Activated CD8-positive, alpha-beta memory T cell treated with anti-CD3 and anti-CD28 coated beads, Interleukin-2, amount 10 ng/mL, durations not matched to agents 7 days and 5 days (primary cell): ENCODE data around the gene LPCAT2. TPM values are rescaled to one million over a fixed set of nuclear protein-coding genes. Genes with fewer than 3 reads are reported as not detected.

Experiments
- ATAC-seq: fragments of 150-1000 bp; cut with Tn5 transposase; one replicate; pipeline ENCODE4 v1.10.0; 2021; ENCODE audit warnings: moderate library complexity
- CTCF ChIA-PET: fragments of 350-600 bp; sonication (Branson Sonifier 250); formaldehyde crosslinking; loops from one replicate; lab custom pipeline; 2021; ENCODE audit warnings: antibody characterized with exemption; lab: Charles Lee
- DNase-seq: peaks from one replicate; pipeline ENCODE4 v3.0.0-alpha.2; 2020
- H3K27ac Mint-ChIP-seq: one replicate; pipeline ENCODE4 v1.8.0; 2021; ENCODE audit warnings: mild to moderate bottlenecking, mixed read lengths
- H3K27me3 Mint-ChIP-seq: one replicate; pipeline ENCODE4 v1.8.0; 2021; ENCODE audit warnings: mixed read lengths
- H3K36me3 Mint-ChIP-seq: one replicate; pipeline ENCODE4 v1.8.0; 2021; ENCODE audit warnings: mild to moderate bottlenecking, mixed read lengths
- H3K4me1 Mint-ChIP-seq: one replicate; pipeline ENCODE4 v1.8.0; 2021; ENCODE audit warnings: mixed read lengths
- H3K4me3 Mint-ChIP-seq: one replicate; pipeline ENCODE4 v1.8.0; 2021; ENCODE audit warnings: mild to moderate bottlenecking, moderate library complexity, mixed read lengths
- H3K9me3 Mint-ChIP-seq: one replicate; pipeline ENCODE4 v1.8.0; 2022; ENCODE audit warnings: low read depth, mixed read lengths
- total RNA-seq, 2 experiments: library from RNA; stranded (reverse); gene quantifications; one replicate each; pipeline ENCODE4 v1.2.3, GENCODE V29; 2021

LPCAT2 gene
- total RNA-seq, 2 experiments from 2014 or later: 0.18 to 0.59 TPM

DNA sequence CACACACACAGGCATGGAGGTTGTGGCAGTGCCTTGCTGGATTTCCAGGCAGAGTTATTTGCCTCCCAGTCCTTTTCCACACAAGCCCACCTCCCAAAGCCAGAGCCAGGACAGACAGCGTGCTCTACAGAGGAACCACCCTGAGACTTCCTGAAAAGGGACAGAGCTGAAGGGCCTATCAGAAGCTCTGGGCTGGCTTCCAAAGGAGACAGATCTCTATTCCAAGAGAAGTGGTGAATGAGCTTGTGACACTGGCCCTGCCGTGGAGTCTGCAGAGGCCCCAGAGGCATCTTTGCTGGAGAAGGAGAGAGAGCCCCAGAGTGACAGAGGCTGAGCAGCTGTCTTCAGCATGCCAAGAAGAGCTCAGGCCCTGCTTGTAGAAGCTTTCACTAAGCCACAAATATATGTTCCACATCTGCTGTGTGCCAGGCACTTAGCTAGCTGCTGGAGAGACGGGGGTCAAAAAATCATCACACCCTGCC lies 8.3 kb upstream of the LPCAT2 start:
- DNase-seq (no peak), ATAC-seq (no peak)
- no peaks in the 10 kb centered on the region for H3K9me3 Mint-ChIP-seq
- H3K4me3 Mint-ChIP-seq: no peak overlapping the region
- peaks cover 14% of the 10 kb centered on the region for H3K4me1 Mint-ChIP-seq
- H3K27ac Mint-ChIP-seq: no peak overlapping the region
- H3K36me3 Mint-ChIP-seq: no peaks in the 10 kb centered on the region
- CTCF ChIA-PET: interaction anchor here (3.9 kb wide), 1 partner anchor 36 kb away, joined by 12 read pairs; no protein-coding TSS in a partner anchor
- peaks cover 10% of the 10 kb centered on the region for H3K27me3 Mint-ChIP-seq

DNA sequence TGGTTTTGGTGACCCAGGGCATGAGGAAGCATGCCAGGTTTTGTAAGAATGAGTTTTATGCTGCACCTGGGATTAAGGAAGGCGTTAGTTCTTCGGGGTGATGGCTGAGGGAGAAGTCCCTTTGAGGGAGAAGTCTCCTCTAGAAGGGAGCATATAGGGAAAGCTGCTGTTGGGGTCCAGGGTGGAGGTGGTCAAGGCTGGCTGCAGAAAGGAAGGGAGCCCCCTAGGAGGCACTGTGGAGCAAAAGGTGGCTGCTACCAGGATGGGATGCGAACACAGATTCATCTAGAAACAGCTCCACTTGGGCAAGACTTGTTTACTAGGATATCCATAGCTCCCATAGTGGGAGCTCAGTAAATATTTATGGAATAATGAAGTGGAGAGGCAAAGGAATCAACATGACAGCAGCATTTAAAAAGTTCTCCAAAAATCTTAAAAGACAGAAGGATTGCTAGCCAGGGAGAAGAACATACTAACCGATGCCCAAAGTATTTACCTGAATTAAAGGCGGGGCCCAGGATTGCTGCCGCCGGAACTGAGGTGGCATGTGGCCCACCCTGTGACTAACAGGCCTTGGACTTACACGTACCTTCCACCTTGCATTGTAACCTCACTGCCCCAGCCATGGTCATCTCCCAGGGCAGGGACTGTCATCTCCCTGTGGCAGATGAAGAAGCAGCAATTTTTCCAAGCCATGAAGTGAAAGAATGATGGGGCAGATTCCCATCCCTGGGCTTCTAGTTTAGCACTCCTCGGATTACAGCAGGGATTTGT lies 7.1 kb upstream of the LPCAT2 start:
- Mint-ChIP-seq H3K9me3 (no peaks in the 10 kb centered on the region), H3K4me1 (peaks cover 13% of the 10 kb centered on the region), H3K4me3 (no peak overlapping the region), H3K27ac (no peak overlapping the region), H3K27me3 (peaks cover 10% of the 10 kb centered on the region), H3K36me3 (no peaks in the 10 kb centered on the region)
- no peak for DNase-seq
- no peak for ATAC-seq
- CTCF ChIA-PET: interaction anchor here (3.9 kb wide), 1 partner anchor 37 kb away, joined by 12 read pairs; no protein-coding TSS in a partner anchor

DNA sequence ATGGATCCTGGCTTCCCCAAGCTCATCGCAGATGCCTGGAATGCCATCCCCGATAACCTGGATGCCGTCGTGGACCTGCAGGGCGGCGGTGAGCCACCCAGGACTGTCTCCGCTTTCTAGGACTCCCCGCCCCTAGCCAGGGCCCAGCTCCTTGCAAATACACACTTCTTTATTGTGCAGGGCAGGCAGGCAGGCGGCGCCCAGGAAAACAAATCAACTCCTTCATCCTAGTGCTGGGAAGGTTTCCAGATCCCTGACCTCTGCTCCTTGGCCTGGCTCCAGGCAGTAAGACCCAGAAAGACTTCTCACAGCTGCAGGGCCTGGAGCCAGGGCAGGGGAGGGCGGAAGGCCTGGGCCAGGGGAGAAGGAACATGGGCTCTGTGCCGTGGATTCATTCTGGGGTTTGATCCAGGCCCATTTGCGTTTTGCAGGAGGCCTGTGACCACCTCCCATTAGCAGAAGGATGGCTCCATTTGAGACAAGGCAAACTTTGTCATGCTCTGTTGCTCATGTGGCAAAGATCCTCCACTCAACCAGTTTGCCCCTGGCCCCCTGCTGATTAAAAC lies 6.0 kb upstream of the LPCAT2 start:
- Mint-ChIP-seq H3K36me3 (no peaks in the 10 kb centered on the region), H3K27me3 (peaks cover 13% of the 10 kb centered on the region), H3K27ac (no peak overlapping the region), H3K4me1 (peaks cover 9% of the 10 kb centered on the region), H3K9me3 (no peaks in the 10 kb centered on the region), H3K4me3 (no peak overlapping the region)
- CTCF ChIA-PET: interaction anchor here (3.9 kb wide), 1 partner anchor 38 kb away, joined by 12 read pairs; no protein-coding TSS in a partner anchor
- DNase-seq (no peak), ATAC-seq (no peak)

DNA sequence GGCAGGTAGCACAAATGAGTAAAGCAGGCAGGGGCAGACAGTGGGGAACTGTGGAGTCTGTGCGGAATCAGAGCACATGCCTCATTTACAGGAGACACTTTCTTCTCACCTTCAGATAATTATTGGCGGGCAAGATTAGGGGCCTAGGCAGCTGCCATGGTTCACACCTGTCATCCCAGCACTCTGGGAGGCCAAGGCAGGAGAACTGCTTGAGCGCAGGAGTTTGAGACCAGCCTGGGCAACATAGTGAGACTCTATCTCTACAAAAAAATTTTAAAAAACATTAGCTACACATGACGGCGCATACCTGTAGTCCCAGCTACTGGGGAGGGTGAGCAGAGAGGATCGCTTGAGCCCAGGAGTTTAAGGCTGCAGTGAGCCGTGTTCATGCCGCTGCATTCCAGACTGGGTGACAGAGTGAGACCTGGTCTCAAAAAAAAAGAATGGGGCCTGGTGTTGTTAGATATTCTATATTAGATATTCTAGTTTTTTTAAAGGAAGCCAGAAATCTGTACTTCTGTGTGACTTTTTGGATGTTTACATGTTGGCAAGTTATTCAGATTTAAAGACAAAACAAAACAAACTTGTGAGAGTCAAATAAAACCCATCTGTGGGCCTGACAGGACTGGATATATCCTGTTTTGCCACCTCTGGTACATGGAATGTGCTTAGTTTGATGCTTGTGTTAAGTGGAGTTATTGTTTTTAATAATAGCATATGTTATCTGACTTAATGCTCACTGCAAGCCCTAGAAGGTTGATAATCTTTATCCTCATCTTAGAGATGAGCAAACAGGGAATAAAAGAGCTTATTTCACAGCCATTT lies 4.9 kb upstream of the LPCAT2 start:
- peaks cover 19% of the 10 kb centered on the region for H3K27me3 Mint-ChIP-seq
- CTCF ChIA-PET: no interaction called here

DNA sequence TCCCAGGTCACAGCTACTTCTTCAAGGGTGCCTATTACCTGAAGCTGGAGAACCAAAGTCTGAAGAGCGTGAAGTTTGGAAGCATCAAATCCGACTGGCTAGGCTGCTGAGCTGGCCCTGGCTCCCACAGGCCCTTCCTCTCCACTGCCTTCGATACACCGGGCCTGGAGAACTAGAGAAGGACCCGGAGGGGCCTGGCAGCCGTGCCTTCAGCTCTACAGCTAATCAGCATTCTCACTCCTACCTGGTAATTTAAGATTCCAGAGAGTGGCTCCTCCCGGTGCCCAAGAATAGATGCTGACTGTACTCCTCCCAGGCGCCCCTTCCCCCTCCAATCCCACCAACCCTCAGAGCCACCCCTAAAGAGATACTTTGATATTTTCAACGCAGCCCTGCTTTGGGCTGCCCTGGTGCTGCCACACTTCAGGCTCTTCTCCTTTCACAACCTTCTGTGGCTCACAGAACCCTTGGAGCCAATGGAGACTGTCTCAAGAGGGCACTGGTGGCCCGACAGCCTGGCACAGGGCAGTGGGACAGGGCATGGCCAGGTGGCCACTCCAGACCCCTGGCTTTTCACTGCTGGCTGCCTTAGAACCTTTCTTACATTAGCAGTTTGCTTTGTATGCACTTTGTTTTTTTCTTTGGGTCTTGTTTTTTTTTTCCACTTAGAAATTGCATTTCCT lies 3.4 kb upstream of the LPCAT2 start:
- no peak overlapping the region for H3K27ac Mint-ChIP-seq
- CTCF ChIA-PET: no interaction called here

More for the DNA sequence above, 4.9 kb upstream of the LPCAT2 start:
- DNase-seq (no peak), ATAC-seq (no peak)
- H3K4me1 Mint-ChIP-seq: peaks cover 11% of the 10 kb centered on the region
- no peak overlapping the region for H3K27ac Mint-ChIP-seq
- H3K4me3 Mint-ChIP-seq: no peak overlapping the region
- H3K9me3 Mint-ChIP-seq: no peaks in the 10 kb centered on the region
- H3K36me3 Mint-ChIP-seq: no peaks in the 10 kb centered on the region

DNA sequence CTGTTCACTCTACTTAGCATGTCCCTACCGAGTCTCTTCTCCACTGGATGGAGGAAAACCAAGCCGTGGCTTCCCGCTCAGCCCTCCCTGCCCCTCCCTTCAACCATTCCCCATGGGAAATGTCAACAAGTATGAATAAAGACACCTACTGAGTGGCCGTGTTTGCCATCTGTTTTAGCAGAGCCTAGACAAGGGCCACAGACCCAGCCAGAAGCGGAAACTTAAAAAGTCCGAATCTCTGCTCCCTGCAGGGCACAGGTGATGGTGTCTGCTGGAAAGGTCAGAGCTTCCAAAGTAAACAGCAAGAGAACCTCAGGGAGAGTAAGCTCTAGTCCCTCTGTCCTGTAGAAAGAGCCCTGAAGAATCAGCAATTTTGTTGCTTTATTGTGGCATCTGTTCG lies 2.8 kb upstream of the LPCAT2 start:
- H3K4me1 Mint-ChIP-seq: peaks cover 8% of the 10 kb centered on the region
- no peak overlapping the region for H3K27ac Mint-ChIP-seq
- H3K36me3 Mint-ChIP-seq: no peaks in the 10 kb centered on the region
- H3K4me3 Mint-ChIP-seq: no peak overlapping the region
- no peaks in the 10 kb centered on the region for H3K9me3 Mint-ChIP-seq
- no peak for ATAC-seq
- CTCF ChIA-PET: no interaction called here
- H3K27me3 Mint-ChIP-seq: peaks cover 33% of the 10 kb centered on the region
- no peak for DNase-seq

More for the DNA sequence above, 3.4 kb upstream of the LPCAT2 start:
- no peak for DNase-seq
- Mint-ChIP-seq H3K36me3 (no peaks in the 10 kb centered on the region), H3K9me3 (no peaks in the 10 kb centered on the region), H3K4me1 (peaks cover 8% of the 10 kb centered on the region), H3K27me3 (peaks cover 32% of the 10 kb centered on the region), H3K4me3 (no peak overlapping the region)
- no peak for ATAC-seq

DNA sequence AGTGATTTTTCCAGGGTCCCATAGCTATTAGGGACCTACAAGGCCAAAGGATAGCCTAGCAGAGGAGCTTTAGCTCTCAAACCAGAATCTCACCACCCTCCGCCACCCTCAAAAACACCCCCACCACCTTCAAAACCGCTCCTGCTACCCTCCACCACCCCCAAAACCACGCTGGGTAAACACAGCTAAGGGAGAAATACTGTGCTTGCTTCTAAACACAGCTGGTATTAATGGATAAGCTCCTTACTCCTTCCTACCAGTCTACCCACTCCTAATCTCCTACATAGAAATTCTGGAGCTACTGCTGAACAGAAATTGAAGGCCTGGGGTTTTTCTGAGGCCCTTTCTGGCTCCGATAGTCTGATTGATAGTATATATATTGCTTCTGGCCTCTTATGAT lies 2.2 kb upstream of the LPCAT2 start:
- ATAC-seq (no peak), DNase-seq (no peak)
- no peak overlapping the region for H3K4me3 Mint-ChIP-seq
- CTCF ChIA-PET: no interaction called here
- no peaks in the 10 kb centered on the region for H3K9me3 Mint-ChIP-seq
- H3K27ac Mint-ChIP-seq: no peak overlapping the region
- peaks cover 8% of the 10 kb centered on the region for H3K4me1 Mint-ChIP-seq
- no peaks in the 10 kb centered on the region for H3K36me3 Mint-ChIP-seq
- peaks cover 31% of the 10 kb centered on the region for H3K27me3 Mint-ChIP-seq

DNA sequence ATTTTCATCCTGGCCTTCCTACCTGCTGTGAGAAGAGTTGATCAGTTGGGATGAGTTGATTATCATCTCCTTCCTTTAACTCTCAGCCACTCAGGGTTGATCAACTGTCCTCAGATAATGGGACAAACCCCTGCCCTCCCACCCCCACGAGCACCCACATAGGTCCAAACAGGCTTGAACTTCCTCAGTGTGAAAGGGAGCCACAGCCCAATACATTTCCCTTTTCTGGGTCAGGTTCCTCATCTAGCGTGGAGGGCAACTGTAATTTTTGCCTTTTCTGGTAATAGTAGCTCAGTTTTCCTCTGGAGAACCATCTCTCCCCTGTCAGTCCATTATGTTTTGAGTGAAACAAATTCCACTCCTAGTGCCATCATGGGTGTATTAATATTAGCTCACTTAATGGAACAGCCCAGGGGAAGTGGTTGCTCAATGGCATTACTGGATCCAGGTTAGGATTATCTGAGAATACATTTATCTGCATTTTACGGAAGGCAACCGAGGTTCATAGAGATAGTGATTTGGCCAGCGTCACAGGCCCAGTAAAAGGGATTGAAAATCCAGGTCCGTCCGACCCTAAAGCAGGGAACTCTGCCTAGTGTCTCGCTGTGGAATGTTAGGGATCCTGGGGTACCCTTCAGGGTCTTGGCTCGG lies 476 bp upstream of the LPCAT2 start:
- peak overlapping the region; percentile 16 for H3K4me3 Mint-ChIP-seq
- CTCF ChIA-PET: interaction anchor here (1.0 kb wide), 1 partner anchor 43 kb away, joined by 3 read pairs; no protein-coding TSS in a partner anchor
- peaks cover 8% of the 10 kb centered on the region for H3K4me1 Mint-ChIP-seq
- no peaks in the 10 kb centered on the region for H3K36me3 Mint-ChIP-seq
- H3K9me3 Mint-ChIP-seq: peaks cover 4% of the 10 kb centered on the region
- no peak for DNase-seq
- no peak overlapping the region for H3K27ac Mint-ChIP-seq
- ATAC-seq: no peak
- peaks cover 39% of the 10 kb centered on the region for H3K27me3 Mint-ChIP-seq

DNA sequence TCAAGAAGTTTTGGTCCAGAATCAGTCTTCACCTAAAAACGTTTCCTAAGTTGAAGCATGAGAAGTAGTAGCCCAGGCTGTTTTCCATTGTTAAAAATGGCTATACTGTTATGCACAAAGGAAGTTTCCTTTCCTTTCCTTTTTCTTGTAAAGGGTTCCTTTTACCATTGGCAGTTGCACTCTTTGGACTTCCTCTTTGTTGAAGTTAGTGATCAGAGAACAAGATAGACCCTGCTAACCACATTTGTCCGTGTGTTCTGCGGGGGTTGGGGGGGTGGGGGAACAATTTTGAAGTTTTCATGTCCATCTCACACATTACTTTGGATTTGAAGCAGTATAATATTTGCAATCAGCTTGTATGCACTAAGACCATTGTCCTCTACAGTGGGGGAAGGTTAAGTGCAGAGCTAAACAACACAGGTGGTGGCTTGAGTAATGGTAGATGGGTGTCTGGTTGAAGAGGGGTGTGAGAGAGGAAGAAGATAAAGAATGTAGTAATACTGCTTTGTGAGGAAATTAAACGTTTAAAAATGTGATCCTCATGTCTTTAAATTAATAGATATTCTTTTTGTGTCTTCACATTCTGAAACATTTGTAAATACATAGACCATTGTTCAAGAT lies 1.4 kb downstream of the LPCAT2 start:
- Mint-ChIP-seq H3K36me3 (no peaks in the 10 kb centered on the region), H3K27ac (no peak overlapping the region), H3K9me3 (peaks cover 4% of the 10 kb centered on the region), H3K4me1 (peaks cover 8% of the 10 kb centered on the region), H3K4me3 (no peak overlapping the region), H3K27me3 (peaks cover 39% of the 10 kb centered on the region)
- CTCF ChIA-PET: no interaction called here
- DNase-seq (no peak), ATAC-seq (no peak)

DNA sequence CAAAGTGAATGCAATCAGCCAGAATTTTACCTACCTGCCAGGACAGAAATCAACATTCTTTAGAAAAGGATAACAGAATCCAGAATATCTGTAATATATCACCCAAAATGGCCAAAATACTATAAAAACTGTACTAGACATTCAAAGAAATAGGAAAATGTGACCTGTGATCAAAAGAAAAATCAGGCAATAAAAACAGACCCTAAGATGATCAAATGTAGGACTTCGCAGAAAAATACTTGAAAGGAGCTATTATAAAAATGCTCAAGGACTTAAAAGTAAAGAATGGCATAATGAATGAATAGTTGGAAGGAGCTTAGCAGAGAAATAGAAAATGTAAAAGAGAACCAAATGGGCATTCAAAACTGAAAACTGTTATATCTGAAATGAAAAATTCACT lies 4.1 kb downstream of the LPCAT2 start:
- H3K27me3 Mint-ChIP-seq: peaks cover 30% of the 10 kb centered on the region
- H3K36me3 Mint-ChIP-seq: no peaks in the 10 kb centered on the region
- H3K9me3 Mint-ChIP-seq: peaks cover 4% of the 10 kb centered on the region
- ATAC-seq: no peak
- peaks cover 8% of the 10 kb centered on the region for H3K4me1 Mint-ChIP-seq
- H3K27ac Mint-ChIP-seq: no peak overlapping the region
- CTCF ChIA-PET: no interaction called here
- DNase-seq: no peak
- no peak overlapping the region for H3K4me3 Mint-ChIP-seq

DNA sequence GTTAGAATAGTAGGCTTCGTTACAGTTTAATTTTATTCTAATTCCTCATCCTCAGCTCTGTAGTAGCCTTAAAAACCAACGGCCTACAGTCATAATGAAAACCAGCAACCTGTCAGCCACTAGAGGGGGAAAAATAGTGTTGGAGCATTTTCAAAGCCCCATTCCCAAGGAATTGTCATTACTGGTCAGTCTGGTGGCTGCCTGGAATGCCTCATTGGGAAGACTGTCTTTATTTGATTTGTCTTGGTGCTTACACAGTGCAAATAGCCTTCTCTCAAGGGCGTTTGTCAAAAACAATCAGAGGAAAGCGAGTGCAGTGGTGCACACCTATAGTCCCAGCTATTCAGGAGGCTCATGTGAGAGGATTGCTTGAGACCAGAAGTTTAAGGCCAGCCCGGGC lies 4.7 kb downstream of the LPCAT2 start:
- Mint-ChIP-seq H3K36me3 (no peaks in the 10 kb centered on the region), H3K9me3 (peaks cover 4% of the 10 kb centered on the region), H3K4me1 (peaks cover 8% of the 10 kb centered on the region), H3K4me3 (no peak overlapping the region), H3K27ac (no peak overlapping the region), H3K27me3 (peaks cover 27% of the 10 kb centered on the region)
- DNase-seq: no peak
- CTCF ChIA-PET: no interaction called here
- no peak for ATAC-seq

DNA sequence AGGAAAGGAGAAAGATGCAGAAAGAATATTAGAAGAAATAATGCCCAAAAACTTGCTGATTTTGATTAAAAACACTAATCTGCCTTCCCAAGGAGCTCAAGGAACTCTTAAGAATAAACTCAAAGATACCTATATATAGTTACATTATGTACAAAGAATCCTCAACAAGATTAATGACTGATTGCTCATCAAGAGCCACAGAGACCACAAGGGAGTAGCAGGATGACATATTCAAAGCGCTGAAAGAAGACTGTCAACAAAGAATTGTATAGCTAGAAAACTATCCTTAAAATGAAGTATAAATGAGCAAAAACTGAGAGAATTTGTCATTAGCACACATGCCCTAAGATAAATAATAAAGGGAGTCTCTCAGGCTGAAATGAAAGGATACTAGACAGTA lies 6.2 kb downstream of the LPCAT2 start:
- H3K27me3 Mint-ChIP-seq: peaks cover 14% of the 10 kb centered on the region
- DNase-seq (no peak), ATAC-seq (no peak)
- no peak overlapping the region for H3K4me3 Mint-ChIP-seq
- H3K27ac Mint-ChIP-seq: no peak overlapping the region
- no peaks in the 10 kb centered on the region for H3K36me3 Mint-ChIP-seq
- peaks cover 4% of the 10 kb centered on the region for H3K9me3 Mint-ChIP-seq
- CTCF ChIA-PET: interaction anchor here (1.1 kb wide), 1 partner anchor 50 kb away, joined by 3 read pairs; no protein-coding TSS in a partner anchor
- no peaks in the 10 kb centered on the region for H3K4me1 Mint-ChIP-seq
